Thymus (tissue), 11 donors: ENCODE data around the gene TMEM178A. TPM values are rescaled to one million over a fixed set of nuclear protein-coding genes. Genes with fewer than 3 reads are reported as not detected.

Experiments used
- DNase-seq, 9 donors: peaks; one replicate each; pipeline ENCODE4 v3.0.0-alpha.2; 2013; ENCODE audit warnings: low spot score in 9 of 9, low read depth in 6 of 9, missing footprints in 1 of 9
- H3K27ac ChIP-seq, 2 donors: one replicate each; pipeline ENCODE4 v1.5.1; 2013; ENCODE audit warnings: control low read depth in 1 of 2, low read depth in 1 of 2, low read length in 1 of 2, mild to moderate bottlenecking in 1 of 2, moderate library complexity in 1 of 2
- H3K27me3 ChIP-seq, 2 donors: one replicate each; pipeline ENCODE4 v1.5.1; 2013; ENCODE audit warnings: low read length in 1 of 2; ENCODE audit not compliant: control insufficient read depth in 2 of 2, insufficient read depth in 1 of 2
- H3K36me3 ChIP-seq, 2 donors: one replicate each; pipeline ENCODE4 v1.5.1; 2013; ENCODE audit warnings: low read length in 1 of 2, mild to moderate bottlenecking in 1 of 2, moderate library complexity in 1 of 2; ENCODE audit not compliant: control insufficient read depth in 2 of 2, insufficient read depth in 2 of 2
- H3K4me1 ChIP-seq, 2 donors: one replicate each; pipeline ENCODE4 v1.5.1; 2013; ENCODE audit warnings: low read length in 2 of 2; ENCODE audit not compliant: control insufficient read depth in 2 of 2, insufficient read depth in 2 of 2
- H3K4me3 ChIP-seq, 2 donors: one replicate each; pipeline ENCODE4 v1.5.1; 2013; ENCODE audit warnings: low read length in 2 of 2, control low read depth in 1 of 2, mild to moderate bottlenecking in 1 of 2
- H3K9me3 ChIP-seq, 2 donors: one replicate each; pipeline ENCODE4 v1.5.1; 2013; ENCODE audit warnings: low read length in 1 of 2, mild to moderate bottlenecking in 1 of 2; ENCODE audit not compliant: control insufficient read depth in 2 of 2, insufficient read depth in 1 of 2
- WGBS: extraction: QIAGEN DNeasy Blood & Tissue Kit; methylation state at CpG from one replicate; pipeline ENCODE4 v1.1.7; 2013; 5-methylcytosine and 5-hydroxymethylcytosine counted together
- polyA plus RNA-seq: library from polyadenylated mRNA; stranded (reverse); fragments of 200-250 nt; gene quantifications from one replicate; pipeline ENCODE4 v1.2.3, GENCODE V29; 2013
- total RNA-seq: library from RNA; stranded (reverse); fragments of 120-200 nt; gene quantifications from one replicate; pipeline ENCODE4 v1.2.4, GENCODE V29; 2013
- donor health status: healthy.

Gene TMEM178A
- total and polyA plus RNA-seq, 2 donors, result 0.66 to 5.5 TPM

DNA sequence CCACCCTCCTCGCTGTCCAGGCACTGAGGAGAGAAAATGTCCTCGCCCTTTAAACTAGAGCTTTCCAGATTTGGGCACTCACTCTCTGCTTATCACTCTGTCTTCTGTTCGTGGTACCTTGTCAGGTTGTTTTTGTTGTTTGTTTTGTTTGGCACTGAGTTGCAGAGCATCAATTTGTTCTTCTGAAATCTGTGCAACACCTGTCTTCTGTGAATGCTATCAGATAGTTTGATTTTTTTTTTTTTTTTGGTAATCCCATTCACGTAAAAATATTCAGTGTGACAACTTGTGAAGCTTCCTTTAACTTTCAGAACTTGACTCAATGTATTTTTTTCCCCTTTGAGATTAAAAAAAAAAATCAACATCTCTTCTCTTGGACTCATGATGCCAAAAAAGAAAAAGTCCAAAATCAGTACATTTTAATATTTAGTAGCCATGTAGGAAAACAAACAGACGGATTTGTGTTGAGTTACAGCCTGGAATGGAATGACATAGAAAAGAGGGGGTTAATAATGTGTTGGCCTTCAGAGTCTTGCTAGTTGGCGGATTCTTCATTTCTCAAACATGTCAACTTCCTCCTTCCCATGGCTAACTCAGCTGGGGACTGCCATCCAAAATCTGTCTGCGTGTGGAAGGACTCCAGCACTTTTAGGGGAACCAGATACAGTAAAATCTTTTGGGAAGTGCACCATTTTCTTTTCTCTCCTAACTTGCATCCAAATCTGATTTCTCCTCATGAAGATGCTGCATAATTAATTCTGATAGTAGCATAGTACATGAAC, 1.6 kb downstream of the TMEM178A start:
- Histone ChIP-seq H3K9me3 (no peaks in the 10 kb centered on the region), H3K4me1 (peaks cover 6 to 8% of the 10 kb centered on the region in 2 donors), H3K27me3 (peaks cover 39 to 63% of the 10 kb centered on the region in 2 donors), H3K4me3 (no peak overlapping the region), H3K36me3 (no peaks in the 10 kb centered on the region), H3K27ac (no peak overlapping the region)
- 55% methylated on average over 7 of the region's 7 CpGs for WGBS
- DNase-seq, result no peak

- Histone ChIP-seq H3K27ac (no peak overlapping the region), H3K9me3 (no peaks in the 10 kb centered on the region), H3K4me1 (peaks cover 6 to 8% of the 10 kb centered on the region in 2 donors), H3K27me3 (peaks cover 39 to 62% of the 10 kb centered on the region in 2 donors), H3K4me3 (no peak overlapping the region), H3K36me3 (no peaks in the 10 kb centered on the region)
- no peak for DNase-seq
These were observed 2.2 kb downstream of the TMEM178A start for GRCh38 chr2:39667886-39668276.

GRCh38 chr2:39668576-39669080, 2.9 kb downstream of the TMEM178A start:
- Histone ChIP-seq H3K4me3 (no peak overlapping the region), H3K9me3 (no peaks in the 10 kb centered on the region), H3K36me3 (no peaks in the 10 kb centered on the region), H3K27ac (no peak overlapping the region), H3K27me3 (peaks cover 39 to 58% of the 10 kb centered on the region in 2 donors), H3K4me1 (peaks cover 6 to 8% of the 10 kb centered on the region in 2 donors)
- WGBS, result 97% methylated on average over 1 of the region's 1 CpG
- no peak for DNase-seq

DNA sequence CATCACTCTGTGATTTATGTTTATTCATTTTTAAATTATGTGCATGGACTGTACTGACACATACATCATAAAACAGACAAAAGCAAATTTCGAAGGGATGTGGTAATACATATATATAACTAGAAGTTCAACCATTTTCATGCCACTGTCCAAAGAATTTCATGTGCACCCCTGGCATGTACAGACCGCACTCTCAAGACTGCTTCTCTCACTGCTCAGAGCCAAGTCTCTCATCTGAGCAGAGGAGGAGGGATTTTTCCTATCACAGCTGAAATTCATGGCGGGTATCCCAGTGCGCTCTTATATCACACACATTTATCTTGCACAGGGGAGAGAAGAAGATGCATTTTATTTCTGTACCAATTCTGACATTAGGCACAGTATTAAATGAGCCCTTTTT, 5.9 kb downstream of the TMEM178A start:
- 97% methylated on average over 4 of the region's 4 CpGs for WGBS
- H3K4me3 ChIP-seq, result no peak overlapping the region
- no peak for DNase-seq
- no peaks in the 10 kb centered on the region for H3K9me3 ChIP-seq
- peaks cover 0 to 5% of the 10 kb centered on the region in 2 donors for H3K4me1 ChIP-seq
- no peaks in the 10 kb centered on the region for H3K36me3 ChIP-seq
- H3K27ac ChIP-seq, result no peak overlapping the region
- H3K27me3 ChIP-seq, result peaks cover 19 to 31% of the 10 kb centered on the region in 2 donors

- H3K9me3 ChIP-seq, result no peaks in the 10 kb centered on the region
- H3K36me3 ChIP-seq, result no peaks in the 10 kb centered on the region
- H3K4me1 ChIP-seq, result no peaks in the 10 kb centered on the region
- H3K27ac ChIP-seq, result no peak overlapping the region
- H3K4me3 ChIP-seq, result no peak overlapping the region
- 95% methylated on average over 7 of the region's 7 CpGs for WGBS
- H3K27me3 ChIP-seq, result peaks cover 6 to 17% of the 10 kb centered on the region in 2 donors
- DNase-seq, result no peak
These were observed 7.3 kb downstream of the TMEM178A start for GRCh38 chr2:39673018-39673417.

- Histone ChIP-seq H3K27me3 (no peaks in the 10 kb centered on the region), H3K36me3 (no peaks in the 10 kb centered on the region), H3K4me3 (no peak overlapping the region), H3K27ac (no peak overlapping the region), H3K4me1 (no peaks in the 10 kb centered on the region), H3K9me3 (no peaks in the 10 kb centered on the region)
- DNase-seq, result no peak
- WGBS, result 95% methylated on average over 7 of the region's 7 CpGs
These were observed 10.6 kb downstream of the TMEM178A start for GRCh38 chr2:39676342-39676741.

DNA sequence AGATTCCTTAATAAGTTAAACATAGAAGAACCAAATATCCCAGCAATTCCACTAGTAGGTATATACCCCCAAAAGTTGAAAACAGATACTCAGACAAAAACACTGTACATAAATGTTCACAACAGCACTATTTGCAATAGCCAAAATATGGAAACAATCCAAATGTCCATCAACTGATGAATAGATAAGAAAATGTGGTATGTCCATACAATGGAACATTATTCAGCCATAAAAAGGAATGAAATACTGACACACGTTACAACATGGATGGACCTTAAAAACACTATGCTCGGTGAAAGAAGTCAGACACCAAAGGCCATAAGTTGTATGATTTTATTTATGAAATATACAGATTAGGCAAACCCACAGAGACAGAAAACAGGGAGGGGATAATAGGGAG, 12.5 kb downstream of the TMEM178A start:
- no peaks in the 10 kb centered on the region for H3K27me3 ChIP-seq
- no peaks in the 10 kb centered on the region for H3K36me3 ChIP-seq
- no peaks in the 10 kb centered on the region for H3K4me1 ChIP-seq
- no peak overlapping the region for H3K4me3 ChIP-seq
- 98% methylated on average over 2 of the region's 2 CpGs for WGBS
- no peaks in the 10 kb centered on the region for H3K9me3 ChIP-seq
- no peak overlapping the region for H3K27ac ChIP-seq
- DNase-seq, result no peak

DNA sequence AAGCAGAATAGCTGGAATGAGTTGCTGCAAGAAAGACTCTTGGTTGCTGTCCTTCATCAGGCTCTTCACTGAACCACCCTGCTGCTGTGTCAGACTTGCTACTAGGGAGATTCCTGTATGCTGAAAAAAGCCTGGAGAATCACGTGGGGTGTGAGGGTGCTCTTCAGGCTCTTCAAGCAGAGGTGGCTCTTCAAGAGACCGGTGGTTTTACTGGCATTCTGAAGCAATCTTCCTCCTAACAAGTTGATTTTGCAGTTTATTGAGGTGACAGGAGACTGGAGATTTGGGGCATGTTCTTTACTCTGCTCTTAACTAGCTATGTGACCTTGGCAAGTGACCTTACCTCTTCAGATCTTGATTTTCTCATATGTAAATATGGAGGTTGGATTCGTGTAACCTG, 14.1 kb downstream of the TMEM178A start:
- no peak for DNase-seq
- WGBS, result 94% methylated on average over 3 of the region's 3 CpGs
- H3K27ac ChIP-seq, result no peak overlapping the region

GRCh38 chr2:39682066-39682692, 16.5 kb downstream of the TMEM178A start:
- 98% methylated on average over 2 of the region's 2 CpGs for WGBS
- H3K27ac ChIP-seq, result no peak overlapping the region

More for the DNA sequence above, 14.1 kb downstream of the TMEM178A start:
- Histone ChIP-seq H3K9me3 (no peaks in the 10 kb centered on the region), H3K36me3 (no peaks in the 10 kb centered on the region), H3K27me3 (no peaks in the 10 kb centered on the region), H3K4me1 (no peaks in the 10 kb centered on the region), H3K4me3 (no peak overlapping the region)

More at GRCh38 chr2:39682066-39682692, 16.5 kb downstream of the TMEM178A start:
- no peaks in the 10 kb centered on the region for H3K4me1 ChIP-seq
- DNase-seq, result no peak
- no peaks in the 10 kb centered on the region for H3K9me3 ChIP-seq
- no peaks in the 10 kb centered on the region for H3K36me3 ChIP-seq
- H3K27me3 ChIP-seq, result no peaks in the 10 kb centered on the region
- no peak overlapping the region for H3K4me3 ChIP-seq
